OCI-LY1 (cell line): ENCODE results near the gene GALR1.

ENCODE experiments used
- H2AFZ ChIP-seq: fragments of 200-600 bp; sonication (generic), shearing (Covaris generic); 2 replicates; pipeline ENCODE4 v1.6.0; 2014; ENCODE audit warnings: antibody characterized with exemption, mild to moderate bottlenecking, low read length
- H3F3A ChIP-seq: fragments of 200-600 bp; sonication (generic), shearing (Covaris generic); 2 replicates; pipeline ENCODE4 v1.6.0; 2014; ENCODE audit warnings: mild to moderate bottlenecking, antibody characterized with exemption, low read length, moderate library complexity; ENCODE audit not compliant: insufficient read depth
- H3K27ac ChIP-seq: fragments of 200-600 bp; sonication (generic); 2 replicates; pipeline ENCODE4 v1.5.1; 2014; ENCODE audit warnings: low read length, mixed run types, mild to moderate bottlenecking, low read depth; ENCODE audit not compliant: poor library complexity, severe bottlenecking
- H3K27me3 ChIP-seq: fragments of 200-600 bp; sonication (generic); 2 replicates; pipeline ENCODE4 v1.6.0; 2014; ENCODE audit warnings: antibody characterized with exemption, mild to moderate bottlenecking, low read length, moderate library complexity; ENCODE audit not compliant: insufficient read depth
- H3K36me3 ChIP-seq: fragments of 200-600 bp; sonication (generic); 2 replicates; pipeline ENCODE4 v1.6.1; 2014; ENCODE audit warnings: mild to moderate bottlenecking, antibody characterized with exemption, low read length, moderate library complexity, mixed read lengths; ENCODE audit not compliant: insufficient read depth
- H3K4me1 ChIP-seq: fragments of 200-600 bp; sonication (generic); 2 replicates; pipeline ENCODE4 v1.5.1; 2014; ENCODE audit warnings: mild to moderate bottlenecking, low read length, moderate library complexity; ENCODE audit not compliant: insufficient read depth, severe bottlenecking
- H3K4me2 ChIP-seq: fragments of 200-600 bp; sonication (generic), shearing (Covaris generic); 2 replicates; pipeline ENCODE4 v1.6.1; 2014; ENCODE audit warnings: low read length
- H3K4me3 ChIP-seq: fragments of 200-600 bp; sonication (generic); 2 replicates; pipeline ENCODE4 v1.5.1; 2014; ENCODE audit warnings: low read length, low read depth, mild to moderate bottlenecking, mixed read lengths; ENCODE audit not compliant: poor library complexity, severe bottlenecking
- H3K79me2 ChIP-seq: fragments of 200-600 bp; shearing (Covaris generic); 2 replicates; pipeline ENCODE4 v1.6.1; 2016; ENCODE audit warnings: mixed run types, low read length, mixed read lengths; ENCODE audit not compliant: insufficient read depth
- H3K9ac ChIP-seq: fragments of 200-600 bp; sonication (generic), shearing (Covaris generic); 2 replicates; pipeline ENCODE4 v1.6.1; 2014; ENCODE audit warnings: mild to moderate bottlenecking, low read length, mixed read lengths
- H3K9me2 ChIP-seq: fragments of 200-600 bp; sonication (generic), shearing (Covaris generic); 2 replicates; pipeline ENCODE4 v1.6.1; 2014; ENCODE audit warnings: low read depth, mild to moderate bottlenecking, low read length, mixed read lengths
- H3K9me3 ChIP-seq: fragments of 200-600 bp; shearing (Covaris generic); 2 replicates; pipeline ENCODE4 v1.6.1; 2014; ENCODE audit warnings: low read length, mixed read lengths
- H4K20me1 ChIP-seq: fragments of 200-600 bp; sonication (generic), shearing (Covaris generic); 2 replicates; pipeline ENCODE4 v1.6.0; 2016; ENCODE audit warnings: mild to moderate bottlenecking, low read length; ENCODE audit not compliant: insufficient read depth
- CTCF ChIP-seq: fragments of 200-600 bp; sonication (generic), shearing (Covaris generic); IDR thresholded peaks from 2 replicates; pipeline ENCODE4 v1.5.1; 2017; ENCODE audit warnings: mild to moderate bottlenecking, antibody characterized with exemption, low read length, moderate library complexity, mixed read lengths
- EZH2 ChIP-seq: fragments of 200-600 bp; sonication (generic), shearing (Covaris generic); IDR thresholded peaks from 2 replicates; pipeline ENCODE4 v1.8.0; 2017; ENCODE audit warnings: borderline replicate concordance, mixed run types, mild to moderate bottlenecking, antibody characterized with exemption, low read length, moderate library complexity, mixed read lengths

Gene GALR1

GRCh38 chr18:77220726-77221125 is 28.9 kb upstream of the GALR1 start:
- H3F3A ChIP-seq, result no peaks in the 10 kb centered on the region

GRCh38 chr18:77222464-77222863 is 27.2 kb upstream of the GALR1 start:
- no peaks in the 10 kb centered on the region for H3K79me2 ChIP-seq
- no peaks in the 10 kb centered on the region for H3K9me2 ChIP-seq
- no peak overlapping the region for H3K4me2 ChIP-seq
- no peak overlapping the region for H3K9ac ChIP-seq
- H3K27ac ChIP-seq, result no peak overlapping the region
- no peaks in the 10 kb centered on the region for H4K20me1 ChIP-seq
- H3K36me3 ChIP-seq, result no peaks in the 10 kb centered on the region
- no peak overlapping the region for H2AFZ ChIP-seq
- no peaks in the 10 kb centered on the region; the same call in 1 of the 2 replicates for H3K27me3 ChIP-seq
- no peak overlapping the region for H3K4me3 ChIP-seq
- no peaks in the 10 kb centered on the region for H3K9me3 ChIP-seq
- no peaks in the 10 kb centered on the region for H3F3A ChIP-seq
- no peaks in the 10 kb centered on the region for H3K4me1 ChIP-seq
- TF ChIP-seq CTCF (no peak), EZH2 (no peak)

More at GRCh38 chr18:77220726-77221125, 28.9 kb upstream of the GALR1 start:
- H4K20me1 ChIP-seq, result no peaks in the 10 kb centered on the region
- no peak overlapping the region for H2AFZ ChIP-seq
- H3K9me2 ChIP-seq, result no peaks in the 10 kb centered on the region
- H3K4me3 ChIP-seq, result no peak overlapping the region
- H3K4me2 ChIP-seq, result no peak overlapping the region
- H3K9ac ChIP-seq, result no peak overlapping the region
- H3K27ac ChIP-seq, result no peak overlapping the region
- H3K27me3 ChIP-seq, result no peaks in the 10 kb centered on the region; the same call in 1 of the 2 replicates
- H3K4me1 ChIP-seq, result no peaks in the 10 kb centered on the region
- no peaks in the 10 kb centered on the region for H3K79me2 ChIP-seq
- H3K36me3 ChIP-seq, result no peaks in the 10 kb centered on the region; the same call in 1 of the 2 replicates
- no peak for TF ChIP-seq CTCF
- no peak for TF ChIP-seq EZH2
- no peaks in the 10 kb centered on the region for H3K9me3 ChIP-seq

- no peaks in the 10 kb centered on the region for H4K20me1 ChIP-seq
- H3K79me2 ChIP-seq, result no peaks in the 10 kb centered on the region
- no peaks in the 10 kb centered on the region for H3K9me3 ChIP-seq
- no peak for TF ChIP-seq CTCF
- no peak for TF ChIP-seq EZH2
- H3K27ac ChIP-seq, result no peak overlapping the region
- H3K4me2 ChIP-seq, result no peak overlapping the region
- no peak overlapping the region for H3K9ac ChIP-seq
- no peaks in the 10 kb centered on the region for H3K9me2 ChIP-seq
- H3K27me3 ChIP-seq, result no peaks in the 10 kb centered on the region; the same call in 1 of the 2 replicates
- no peak overlapping the region for H3K4me3 ChIP-seq
- no peaks in the 10 kb centered on the region for H3F3A ChIP-seq
- no peaks in the 10 kb centered on the region for H3K4me1 ChIP-seq
- H3K36me3 ChIP-seq, result no peaks in the 10 kb centered on the region
- no peak overlapping the region for H2AFZ ChIP-seq
Observed at GRCh38 chr18:77223221-77223639, 26.4 kb upstream of the GALR1 start.
